ENCODE measurements around the gene PAFAH1B1. TPM values are rescaled to one million over a fixed set of nuclear protein-coding genes. Genes with fewer than 3 reads are reported as not detected.
A peak's percentile ranks its signal among the peaks of the same experiment; 100 is the strongest.
"Not testable (repeated sequence)": the region's sequence is repeated elsewhere in the genome, so short reads cannot be mapped to it uniquely, and the experiment has no call there.

The PAFAH1B1 gene
- polyA plus RNA-seq (ENCODE audit: insufficient read length) = 182 TPM
- long read RNA-seq, donor 1, full-length matches to known transcripts = 39 of 39 reads
- long read RNA-seq, donor 1, partial matches to known transcripts = 0 of 39 reads
- long read RNA-seq, donor 1, other reads (novel, unspliced or antisense) = 0 of 39 reads
- long read RNA-seq, donor 2, full-length matches to known transcripts = 32 of 43 reads
- long read RNA-seq, donor 2, partial matches to known transcripts = 11 of 43 reads
- long read RNA-seq, donor 2, other reads (novel, unspliced or antisense) = 0 of 43 reads
- long read RNA-seq, donor 3, full-length matches to known transcripts = 19 of 29 reads
- long read RNA-seq, donor 3, partial matches to known transcripts = 10 of 29 reads
- long read RNA-seq, donor 3, other reads (novel, unspliced or antisense) = 0 of 29 reads
- long read RNA-seq, donor 4, partial matches to known transcripts = 0 of 1 reads
- long read RNA-seq, donor 4, other reads (novel, unspliced or antisense) = 0 of 1 reads
- long read RNA-seq, donor 5, full-length matches to known transcripts = 40 of 40 reads
- long read RNA-seq, donor 5, partial matches to known transcripts = 0 of 40 reads
- long read RNA-seq, donor 5, other reads (novel, unspliced or antisense) = 0 of 40 reads
- long read RNA-seq, donor 6, full-length matches to known transcripts = 26 of 32 reads
- long read RNA-seq, donor 6, partial matches to known transcripts = 6 of 32 reads
- long read RNA-seq, donor 6, other reads (novel, unspliced or antisense) = 0 of 32 reads
- long read RNA-seq, donor 7, full-length matches to known transcripts = 30 of 36 reads
- long read RNA-seq, donor 7, partial matches to known transcripts = 6 of 36 reads
- long read RNA-seq, donor 7, other reads (novel, unspliced or antisense) = 0 of 36 reads
- long read RNA-seq, donor 8, full-length matches to known transcripts = 8 of 8 reads
- long read RNA-seq, donor 8, partial matches to known transcripts = 0 of 8 reads
- long read RNA-seq, donor 8, other reads (novel, unspliced or antisense) = 0 of 8 reads

- peak; percentile 89 for DNase-seq
Measured at GRCh38 chr17:2592971-2593820, at the start of gene PAFAH1B1. Gene PAFAH1B1 (plus strand): TSS chr17:2593654. CDS start chr17:2638289, 44,635 bp downstream.

- no peak for DNase-seq
Measured at GRCh38 chr17:2545393-2545792, 48.1 kb upstream of the PAFAH1B1 start.

GRCh38 chr17:2547176-2547575 lies 46.3 kb upstream of the PAFAH1B1 start:
- DNase-seq = no peak

- not testable (repeated sequence) for DNase-seq
Measured at GRCh38 chr17:2548026-2548425, 45.4 kb upstream of the PAFAH1B1 start.

GRCh38 chr17:2549392-2550211 lies 43.9 kb upstream of the PAFAH1B1 start:
- DNase-seq = no peak

- peak; percentile 6 for DNase-seq
Measured at GRCh38 chr17:2551493-2551892, 42.0 kb upstream of the PAFAH1B1 start.

GRCh38 chr17:2551928-2552327 lies 41.5 kb upstream of the PAFAH1B1 start:
- DNase-seq = peak; percentile 5

GRCh38 chr17:2560658-2561057 lies 32.8 kb upstream of the PAFAH1B1 start:
- DNase-seq = no peak

GRCh38 chr17:2562162-2562858 lies 31.1 kb upstream of the PAFAH1B1 start:
- DNase-seq = no peak

- DNase-seq = no peak
Measured at GRCh38 chr17:2563061-2563460, 30.4 kb upstream of the PAFAH1B1 start.

GRCh38 chr17:2563543-2563942 lies 29.9 kb upstream of the PAFAH1B1 start:
- DNase-seq = no peak

GRCh38 chr17:2564877-2565276 lies 28.6 kb upstream of the PAFAH1B1 start:
- no peak for DNase-seq

- DNase-seq = no peak
Measured at GRCh38 chr17:2566056-2566455, 27.4 kb upstream of the PAFAH1B1 start.

GRCh38 chr17:2571523-2572303 lies 21.7 kb upstream of the PAFAH1B1 start:
- no peak for DNase-seq

- not testable (repeated sequence) for DNase-seq
Measured at GRCh38 chr17:2572304-2572609, 21.2 kb upstream of the PAFAH1B1 start.

GRCh38 chr17:2580151-2580550 lies 13.3 kb upstream of the PAFAH1B1 start:
- no peak for DNase-seq

GRCh38 chr17:2580661-2581060 lies 12.8 kb upstream of the PAFAH1B1 start:
- no peak for DNase-seq

GRCh38 chr17:2582493-2582892 lies 11.0 kb upstream of the PAFAH1B1 start:
- DNase-seq = no peak

GRCh38 chr17:2591040-2591640 lies 2.3 kb upstream of the PAFAH1B1 start:
- no peak for DNase-seq

All from left kidney (tissue), 8 donors.